Measurements from ENCODE around the gene AFF2.

DNA sequence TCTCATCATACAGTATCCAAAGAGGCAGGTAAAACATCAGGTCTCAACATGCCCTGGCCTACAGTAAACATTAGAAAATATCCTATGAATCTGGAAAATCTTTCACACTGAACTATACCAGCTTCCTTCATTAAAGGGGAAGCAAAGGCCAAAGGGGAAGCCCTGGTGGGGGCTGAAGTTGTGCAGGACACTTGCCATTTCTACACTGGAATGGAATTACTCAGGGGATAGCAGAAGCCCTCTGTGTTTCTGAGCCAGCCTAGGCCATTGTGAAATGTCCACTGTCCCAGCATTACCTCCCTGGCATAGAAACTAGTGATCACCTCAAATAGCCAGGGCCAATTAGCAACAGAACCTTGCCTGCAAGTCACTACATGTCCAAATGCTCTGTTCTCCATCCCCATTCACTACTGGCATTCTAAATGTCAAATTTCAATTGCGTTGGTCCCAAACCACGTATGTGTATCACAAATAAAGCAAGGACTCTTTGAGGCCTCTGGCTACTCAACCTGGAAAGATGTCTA, 429.9 kb downstream of the AFF2 start:
- TF ChIP-seq EZH2phosphoT487 (IDR thresholded peaks at IDR 0.05; ENCODE audit: insufficient read depth, low read depth) (no peak), EZH2 (IDR thresholded peaks at IDR 0.05; ENCODE audit: insufficient read depth, poor library complexity, severe bottlenecking) (no peak)
